Airway epithelial cell (primary cell): ENCODE measurements around the gene GOLGA8H. TPM values are rescaled to one million over a fixed set of nuclear protein-coding genes. Genes with fewer than 3 reads are reported as not detected.

Experiments used
- total RNA-seq: library from RNA; depleted of rRNA; stranded (reverse); fragments of >200 nt; gene quantifications from 2 replicates; pipeline ENCODE4 v1.2.3, GENCODE V29; 2015

GOLGA8H gene
- 0.07 TPM in 1 of 2 replicates, not detected in the other for total RNA-seq

GRCh38 chr15:30603796-30604195 lies at the start of gene GOLGA8H:
Gene GOLGA8H, plus strand, starts transcription at chr15:30604028. Its CDS starts 98 bp downstream, at chr15:30604126.

GRCh38 chr15:30625436-30626193 lies 21.8 kb downstream of the GOLGA8H start, which contains the start of gene ARHGAP11B:
Gene ARHGAP11B, plus strand, starts transcription at chr15:30626128.

Other genes with a start within 250 kb of the GOLGA8H start
- 0.23 and 1.1 TPM in 2 replicates for gene CHRFAM7A, start 210.5 kb upstream of the GOLGA8H start, total RNA-seq
- gene GOLGA8R, start 189.8 kb upstream of the GOLGA8H start, total RNA-seq, result 0.21 and 0.60 TPM in 2 replicates
- gene GOLGA8Q, start 52.0 kb upstream of the GOLGA8H start, total RNA-seq, result not detected in 2 replicates